Measurements from ENCODE around the gene CLDN22. TPM values are rescaled to one million over a fixed set of nuclear protein-coding genes. Genes with fewer than 3 reads are reported as not detected.
A peak's percentile ranks its signal among the peaks of the same experiment; 100 is the strongest.

CLDN22 gene
- total RNA-seq, 4 donors from 2014 or later = not detected

- intact Hi-C loops (cut with DNase I; ENCODE audit: low total_unique reads) = no loop called here
- no peak for DNase-seq (ENCODE audit: low spot score in 2 of 2)
- no peak overlapping the region for H3K4me3 ChIP-seq (ENCODE audit: low read depth, poor library complexity, severe bottlenecking)
- WGBS, 2 donors = 86 to 87% methylated on average over 4 of the region's 4 CpGs
- TF ChIP-seq POLR2A (IDR thresholded peaks at IDR 0.05) (no peak), CTCF (IDR thresholded peaks at IDR 0.05) (no peak)
Observed at GRCh38 chr4:183362036-183362435, 42.0 kb upstream of the CLDN22 start.

GRCh38 chr4:183360161-183360919 lies 40.3 kb upstream of the CLDN22 start:
- TF ChIP-seq CTCF (IDR thresholded peaks at IDR 0.05) = no peak
- WGBS, 2 donors = 62 to 66% methylated on average over 11 of the region's 11 CpGs
- DNase-seq (ENCODE audit: low spot score in 2 of 2) = no peak
- intact Hi-C loops (cut with DNase I; ENCODE audit: low total_unique reads) = no loop called here
- H3K4me3 ChIP-seq (ENCODE audit: low read depth, poor library complexity, severe bottlenecking) = no peak overlapping the region

GRCh38 chr4:183358215-183358755 lies 38.2 kb upstream of the CLDN22 start:
- intact Hi-C loops (cut with DNase I; ENCODE audit: low total_unique reads) = no loop called here
- TF ChIP-seq POLR2A (IDR thresholded peaks at IDR 0.05) (no peak), CTCF (IDR thresholded peaks at IDR 0.05) (no peak)
- no peak overlapping the region for H3K4me3 ChIP-seq (ENCODE audit: low read depth, poor library complexity, severe bottlenecking)
- 85 to 90% methylated on average over 13 of the region's 13 CpGs for WGBS, 2 donors
- peak in 1 of 2 donors; percentile 57 for DNase-seq (ENCODE audit: low spot score in 2 of 2)

GRCh38 chr4:183356931-183357675 lies 37.0 kb upstream of the CLDN22 start:
- peak; percentile 34 to 83 for DNase-seq (ENCODE audit: low spot score in 2 of 2)
- intact Hi-C loops (cut with DNase I; ENCODE audit: low total_unique reads) = no loop called here

More at GRCh38 chr4:183356931-183357675, 37.0 kb upstream of the CLDN22 start:
- no peak for TF ChIP-seq CTCF (IDR thresholded peaks at IDR 0.05)
- no peak for TF ChIP-seq POLR2A (IDR thresholded peaks at IDR 0.05)
- no peak overlapping the region for H3K4me3 ChIP-seq (ENCODE audit: low read depth, poor library complexity, severe bottlenecking)
- WGBS, 2 donors = 64 to 72% methylated on average over 20 of the region's 20 CpGs

Data from lower leg skin (tissue), 4 donors.